Endothelial cell of hepatic sinusoid (primary cell): ENCODE measurements around the gene CLSTN3.

Experiments
- in situ Hi-C: cut with HindIII; loops from 2 replicates; pipeline ENCODE4 v1.10.0; 2017; ENCODE audit warnings: low sequenced_read_pairs

CLSTN3 gene

GRCh38 chr12:7146228-7146627 is 16.1 kb downstream of the CLSTN3 start:
- in situ Hi-C loops: no loop called here

- in situ Hi-C loops: no loop called here
Measured at GRCh38 chr12:7146906-7147305, 16.7 kb downstream of the CLSTN3 start.

GRCh38 chr12:7150356-7150755 is 20.2 kb downstream of the CLSTN3 start:
- in situ Hi-C loops: loop anchor here (5.0 kb wide), 1 partner anchor 43 kb away; the partner anchor contains the start of gene C1RL

GRCh38 chr12:7150841-7151240 is 20.7 kb downstream of the CLSTN3 start:
- in situ Hi-C loops: loop anchor here (5.0 kb wide), 1 partner anchor 44 kb away; the partner anchor contains the start of gene C1RL

- in situ Hi-C loops: loop anchor here (5.0 kb wide), 1 partner anchor 44 kb away; the partner anchor contains the start of gene C1RL
Measured at GRCh38 chr12:7151532-7151931, 21.4 kb downstream of the CLSTN3 start.

GRCh38 chr12:7152818-7153217 is 22.6 kb downstream of the CLSTN3 start:
- in situ Hi-C loops: loop anchor here (5.0 kb wide), 1 partner anchor 46 kb away; the partner anchor contains the start of gene C1RL

- in situ Hi-C loops: loop anchor here (5.0 kb wide), 1 partner anchor 47 kb away; the partner anchor contains the start of gene C1RL
Measured at GRCh38 chr12:7154042-7154441, 23.9 kb downstream of the CLSTN3 start.

GRCh38 chr12:7154901-7155470 is 24.8 kb downstream of the CLSTN3 start:
- in situ Hi-C loops: loop anchor here (5.0 kb wide), 1 partner anchor 48 kb away; the partner anchor contains the start of gene C1RL

- in situ Hi-C loops: no loop called here
Measured at GRCh38 chr12:7155471-7156034, 25.4 kb downstream of the CLSTN3 start.

GRCh38 chr12:7156259-7157197 is 26.4 kb downstream of the CLSTN3 start:
- in situ Hi-C loops: no loop called here

GRCh38 chr12:7157391-7157790 is 27.2 kb downstream of the CLSTN3 start:
- in situ Hi-C loops: no loop called here

- in situ Hi-C loops: no loop called here
Measured at GRCh38 chr12:7158781-7159609, 28.8 kb downstream of the CLSTN3 start.

- in situ Hi-C loops: loop anchor here (10.0 kb wide), 1 partner anchor 315 kb away; no protein-coding TSS in a partner anchor
Measured at GRCh38 chr12:7160183-7160582, 30.0 kb downstream of the CLSTN3 start.

GRCh38 chr12:7161327-7161726 is 31.2 kb downstream of the CLSTN3 start:
- in situ Hi-C loops: loop anchor here (10.0 kb wide), 1 partner anchor 313 kb away; no protein-coding TSS in a partner anchor

- in situ Hi-C loops: loop anchor here (10.0 kb wide), 1 partner anchor 313 kb away; no protein-coding TSS in a partner anchor
Measured at GRCh38 chr12:7161811-7162210, 31.6 kb downstream of the CLSTN3 start.

GRCh38 chr12:7162691-7163114 is 32.5 kb downstream of the CLSTN3 start:
- in situ Hi-C loops: loop anchor here (10.0 kb wide), 1 partner anchor 312 kb away; no protein-coding TSS in a partner anchor

GRCh38 chr12:7169951-7170350 is 39.8 kb downstream of the CLSTN3 start:
- in situ Hi-C loops: loop anchor here (5.0 to 10.0 kb wide), 2 partner anchors 113 to 305 kb away; no protein-coding TSS in a partner anchor

GRCh38 chr12:7171854-7172253 is 41.7 kb downstream of the CLSTN3 start:
- in situ Hi-C loops: no loop called here

GRCh38 chr12:7175493-7175892 is 45.3 kb downstream of the CLSTN3 start:
- in situ Hi-C loops: no loop called here

GRCh38 chr12:7176595-7176994 is 46.4 kb downstream of the CLSTN3 start:
- in situ Hi-C loops: no loop called here
